HCT116 (cell line): ENCODE measurements around the gene DR1. TPM values are rescaled to one million over a fixed set of nuclear protein-coding genes. Genes with fewer than 3 reads are reported as not detected.

ENCODE experiments used
- ATAC-seq: fragments of 200-7000 bp; cut with Tn5 transposase; 2 replicates; pipeline ENCODE4 v1.9.1; 2020; ENCODE audit warnings: mild to moderate bottlenecking, moderate library complexity
- BruUV-seq: library from RNA; stranded (reverse); fragments of 400-500 nt; replicated peaks from 2 replicates; lab custom pipeline; 2021; lab: Mats Ljungman, UMichigan
- CTCF ChIA-PET: fragments of 300-600 bp; sonication (Branson Sonifier 250); formaldehyde crosslinking; loops from one replicate; lab custom pipeline; 2021; ENCODE audit warnings: antibody characterized with exemption; lab: Charles Lee
- POLR2A ChIA-PET: fragments of 300-600, 350-600 bp; sonication (Branson Sonifier 250); formaldehyde crosslinking; loops from one replicate; lab custom pipeline; 2021; ENCODE audit warnings: antibody characterized with exemption; lab: Charles Lee
- RAD21 ChIA-PET, 2 experiments: fragments of 300-600 bp; sonication (Branson Sonifier 250); formaldehyde crosslinking; loops; one replicate each; lab custom pipeline; 2023; ENCODE audit warnings: low total read pairs in 2 of 2; ENCODE audit not compliant: uncharacterized antibody in 2 of 2, unreplicated experiment in 2 of 2, low non-redundant PET in 1 of 2; lab: Charles Lee
- DNase-seq: peaks from one replicate; pipeline ENCODE4 v3.0.0-alpha.2; 2010; ENCODE audit warnings: low read depth, low spot score
- H2AFZ ChIP-seq: fragments of 200-600 bp; shearing (Covaris generic), sonication (generic); 2 replicates; pipeline ENCODE4 v1.6.1; 2017; ENCODE audit warnings: low read depth, mixed run types, mixed read lengths, antibody characterized with exemption, low read length; ENCODE audit not compliant: poor library complexity, severe bottlenecking
- H3K27ac ChIP-seq: 2 replicates; pipeline ENCODE4 v1.5.1; 2012; ENCODE audit warnings: low read depth, low read length
- H3K27me3 ChIP-seq: fragments of 200-600 bp; sonication (generic); 2 replicates; pipeline ENCODE4 v1.6.1; 2016; ENCODE audit warnings: mixed run types, low read length, mixed read lengths; ENCODE audit not compliant: insufficient read depth
- H3K36me3 ChIP-seq, 2 experiments: fragments of 200-500 bp in 1 of 2; fragments of 200-600 bp in 1 of 2; sonication (Bioruptor generic) in 1 of 2; sonication (generic) in 1 of 2; 2 replicates each; pipeline versions ENCODE4 v1.5.1 to v1.6.1; 2014 to 2016; ENCODE audit warnings: low read length in 2 of 2, inconsistent platforms in 1 of 2, mixed read lengths in 1 of 2, mixed run types in 1 of 2; ENCODE audit not compliant: insufficient read depth in 2 of 2, control insufficient read depth in 1 of 2
- H3K4me1 ChIP-seq, 2 experiments: fragments of 200-600 bp in 1 of 2; sonication (generic) in 1 of 2; 2 replicates each; pipeline versions ENCODE4 v1.5.1 to v1.6.1; 2012 to 2017; ENCODE audit warnings: low read length in 2 of 2, inconsistent platforms in 1 of 2, mild to moderate bottlenecking in 1 of 2, mixed read lengths in 1 of 2, mixed run types in 1 of 2, moderate library complexity in 1 of 2; ENCODE audit not compliant: insufficient read depth in 2 of 2, control insufficient read depth in 1 of 2
- H3K4me2 ChIP-seq: fragments of 200-600 bp; sonication (generic); 2 replicates; pipeline ENCODE4 v1.6.1; 2017; ENCODE audit warnings: mixed run types, low read length, mixed read lengths
- H3K4me3 ChIP-seq, 2 experiments: fragments of 200-600 bp in 1 of 2; sonication (generic) in 1 of 2; replicated peaks in 1 of 2; 2 replicates each; pipeline ENCODE4 v1.5.1; 2011 to 2016; ENCODE audit warnings: low read length in 2 of 2, control low read depth in 1 of 2, low read depth in 1 of 2, mild to moderate bottlenecking in 1 of 2, mixed read lengths in 1 of 2, mixed run types in 1 of 2
- H3K79me2 ChIP-seq: fragments of 200-600 bp; sonication (generic); 2 replicates; pipeline ENCODE4 v1.6.1; 2017; ENCODE audit warnings: mild to moderate bottlenecking, mixed run types, low read length, moderate library complexity, mixed read lengths; ENCODE audit not compliant: insufficient read depth
- H3K9ac ChIP-seq: fragments of 200-600 bp; sonication (generic); 2 replicates; pipeline ENCODE4 v1.6.1; 2016; ENCODE audit warnings: low read length, mixed read lengths
- H3K9me2 ChIP-seq: fragments of 200-600 bp; sonication (generic), shearing (Covaris generic); 2 replicates; pipeline ENCODE4 v1.6.1; 2017; ENCODE audit warnings: mixed run types, mild to moderate bottlenecking, moderate library complexity; ENCODE audit not compliant: insufficient read depth
- H3K9me3 ChIP-seq, 2 experiments: fragments of 200-500 bp in 1 of 2; fragments of 200-600 bp in 1 of 2; sonication (Bioruptor generic) in 1 of 2; sonication (generic) in 1 of 2; 2 replicates each; pipeline ENCODE4 v1.6.1; 2014 to 2017; ENCODE audit warnings: low read length in 2 of 2, mixed read lengths in 2 of 2, inconsistent platforms in 1 of 2, low read depth in 1 of 2, mild to moderate bottlenecking in 1 of 2, mixed run types in 1 of 2, moderate library complexity in 1 of 2; ENCODE audit not compliant: control insufficient read depth in 1 of 2, insufficient read depth in 1 of 2
- H4K20me1 ChIP-seq: fragments of 200-600 bp; sonication (generic), shearing (Covaris generic); 2 replicates; pipeline ENCODE4 v1.6.1; 2017; ENCODE audit warnings: mixed run types, mild to moderate bottlenecking, moderate library complexity; ENCODE audit not compliant: insufficient read depth
- ATF3 ChIP-seq: IDR thresholded peaks from 2 replicates; pipeline ENCODE4 v1.6.1; 2012
- CBX3 ChIP-seq: IDR thresholded peaks from 2 replicates; pipeline ENCODE4 v1.6.1; 2012; ENCODE audit warnings: low read depth
- CTCF ChIP-seq, 3 experiments: fragments of 200-600 bp in 1 of 3; sonication (generic) in 1 of 3; IDR thresholded peaks in 2 of 3; conservative IDR thresholded peaks in 1 of 3; 2 replicates each; pipeline ENCODE4 v1.5.1; 2012 to 2017; ENCODE audit warnings: low read depth in 2 of 3, low read length in 2 of 3, antibody characterized with exemption in 1 of 3, borderline replicate concordance in 1 of 3, control low read depth in 1 of 3, mild to moderate bottlenecking in 1 of 3, mixed read lengths in 1 of 3, mixed run types in 1 of 3, moderate library complexity in 1 of 3; ENCODE audit not compliant: insufficient read depth in 1 of 3
- EGR1 ChIP-seq: IDR thresholded peaks from 2 replicates; pipeline ENCODE4 v1.6.1; 2012; ENCODE audit warnings: low read depth
- EZH2 ChIP-seq: fragments of 200-600 bp; sonication (generic); IDR thresholded peaks from 2 replicates; pipeline ENCODE4 v1.6.1; 2017; ENCODE audit warnings: antibody characterized with exemption, mixed run types
- FOSL1 ChIP-seq: IDR thresholded peaks from 2 replicates; pipeline ENCODE4 v1.6.1; 2012; ENCODE audit warnings: low read depth
- JUND ChIP-seq: IDR thresholded peaks from 2 replicates; pipeline ENCODE4 v1.6.1; 2012
- POLR2A ChIP-seq: IDR thresholded peaks from 2 replicates; pipeline ENCODE4 v1.7.0; 2011; ENCODE audit warnings: borderline replicate concordance; ENCODE audit not compliant: insufficient read depth, insufficient read length; ENCODE audit errors: extremely low read depth
- POLR2AphosphoS5 ChIP-seq: IDR thresholded peaks from 2 replicates; pipeline ENCODE4 v1.6.1; 2011; ENCODE audit warnings: mild to moderate bottlenecking, low read depth, low read length, moderate library complexity
- RAD21 ChIP-seq: IDR thresholded peaks from 2 replicates; pipeline ENCODE4 v1.6.1; 2012; ENCODE audit warnings: low read depth, mild to moderate bottlenecking
- REST ChIP-seq: IDR thresholded peaks from 2 replicates; pipeline ENCODE4 v1.6.1; 2012; ENCODE audit warnings: low read depth
- SIN3A ChIP-seq: IDR thresholded peaks from 2 replicates; pipeline ENCODE4 v1.6.1; 2012; ENCODE audit warnings: low read depth
- SP1 ChIP-seq: IDR thresholded peaks from 2 replicates; pipeline ENCODE4 v1.6.1; 2012; ENCODE audit warnings: low read depth
- SRF ChIP-seq: IDR thresholded peaks from 2 replicates; pipeline ENCODE4 v1.6.1; 2012; ENCODE audit warnings: low read depth
- TCF7L2 ChIP-seq: IDR thresholded peaks from 2 replicates; pipeline ENCODE4 v1.7.0; 2011; ENCODE audit warnings: borderline replicate concordance, inconsistent platforms; ENCODE audit not compliant: insufficient read depth, insufficient read length; ENCODE audit errors: extremely low read depth
- YY1 ChIP-seq: IDR thresholded peaks from 2 replicates; pipeline ENCODE4 v1.6.1; 2011; ENCODE audit warnings: low read length, low read depth, moderate library complexity, mild to moderate bottlenecking; ENCODE audit not compliant: insufficient replicate concordance; ENCODE audit errors: extremely low read depth
- ZBTB33 ChIP-seq: IDR thresholded peaks from 2 replicates; pipeline ENCODE4 v1.6.1; 2011; ENCODE audit warnings: mild to moderate bottlenecking, low read length, moderate library complexity; ENCODE audit not compliant: insufficient replicate concordance; ENCODE audit errors: extremely low read depth
- ZFX ChIP-seq: fragments of 450-650 bp; IDR thresholded peaks from 2 replicates; pipeline ENCODE4 v1.6.1; 2017
- ZNF274 ChIP-seq: fragments of 200-500 bp; sonication (Bioruptor generic); IDR thresholded peaks from 2 replicates; pipeline ENCODE4 v1.6.1; 2014; ENCODE audit warnings: mild to moderate bottlenecking, low read depth, low read length, inconsistent platforms
- intact Hi-C: fragments of 100-400 bp; cut with micrococcal nuclease; formaldehyde crosslinking; loops from 2 replicates; pipeline ENCODE4 v1.10.0; 2022
- total RNA-seq: library from RNA; stranded (reverse); gene quantifications from one replicate; pipeline ENCODE4 v1.2.1, GENCODE V29; 2021; ENCODE audit not compliant: unreplicated experiment

The DR1 gene
- total RNA-seq, 1 experiment from 2014 or later: 73.8 TPM

- DNase-seq: no peak
- peaks cover 18 to 26% of the 10 kb centered on the region in 2 experiments; a peak in 3 of 4 replicates for H3K36me3 ChIP-seq
- no peaks in the 10 kb centered on the region for H3K27me3 ChIP-seq
- H4K20me1 ChIP-seq: peaks cover 4% of the 10 kb centered on the region; the same call in 1 of the 2 replicates
- no TSS peak for BruUV-seq
- no peak for ATAC-seq
- no peak overlapping the region for H3K4me3 ChIP-seq
- no peak overlapping the region for H3K4me2 ChIP-seq
- RAD21 ChIA-PET: interaction anchor here in 1 of 2 experiments (0.7 kb wide), 1 partner anchor 49 kb away, joined by 3 read pairs; no protein-coding TSS in a partner anchor
- H3K9me2 ChIP-seq: no peaks in the 10 kb centered on the region
- POLR2A ChIA-PET: no interaction called here
- no peak overlapping the region for H3K9ac ChIP-seq
- H3K79me2 ChIP-seq: peaks cover 100% of the 10 kb centered on the region
- peaks cover 0 to 4% of the 10 kb centered on the region in 2 experiments; a peak in 2 of 4 replicates for H3K4me1 ChIP-seq
- CTCF ChIA-PET: no interaction called here
- intact Hi-C loops: no loop called here
- TF ChIP-seq SP1: no peak
- no peak for TF ChIP-seq JUND
- TF ChIP-seq REST: no peak
- no peak for TF ChIP-seq ZNF274
- TF ChIP-seq CBX3: no peak
- no peak for TF ChIP-seq CTCF (IDR thresholded peaks at IDR 0.05 in 2 of 3, conservative IDR thresholded peaks at IDR 0.05 in 1 of 3; ENCODE audit: borderline replicate concordance in 1 of 3, insufficient read depth in 1 of 3, low read depth in 2 of 3, low read length in 2 of 3)
- TF ChIP-seq ZFX: no peak
- TF ChIP-seq POLR2AphosphoS5: no peak
- no peak for TF ChIP-seq SRF
- no peak for TF ChIP-seq FOSL1
- no peak for TF ChIP-seq ATF3
- TF ChIP-seq SIN3A: no peak
- TF ChIP-seq ZBTB33: no peak
- TF ChIP-seq EZH2: no peak
- TF ChIP-seq YY1: no peak
- no peak for TF ChIP-seq EGR1
- TF ChIP-seq RAD21: no peak
- no peak for TF ChIP-seq POLR2A
- no peak for TF ChIP-seq TCF7L2
- no peaks in the 10 kb centered on the region for H3K9me3 ChIP-seq
- no peak overlapping the region for H2AFZ ChIP-seq
- no peak overlapping the region for H3K27ac ChIP-seq
These were observed 7.6 kb downstream of the DR1 start for GRCh38 chr1:93353286-93353685.
